HG03354 (cell line): ENCODE results near the gene NES.

Experiments
- ATAC-seq: cut with Tn5 transposase; IDR thresholded peaks from one replicate; pipeline ENCODE4 v1.9.1; 2021; ENCODE audit warnings: mild to moderate bottlenecking; ENCODE audit not compliant: unreplicated experiment, poor library complexity, severe bottlenecking

NES gene, protein sequence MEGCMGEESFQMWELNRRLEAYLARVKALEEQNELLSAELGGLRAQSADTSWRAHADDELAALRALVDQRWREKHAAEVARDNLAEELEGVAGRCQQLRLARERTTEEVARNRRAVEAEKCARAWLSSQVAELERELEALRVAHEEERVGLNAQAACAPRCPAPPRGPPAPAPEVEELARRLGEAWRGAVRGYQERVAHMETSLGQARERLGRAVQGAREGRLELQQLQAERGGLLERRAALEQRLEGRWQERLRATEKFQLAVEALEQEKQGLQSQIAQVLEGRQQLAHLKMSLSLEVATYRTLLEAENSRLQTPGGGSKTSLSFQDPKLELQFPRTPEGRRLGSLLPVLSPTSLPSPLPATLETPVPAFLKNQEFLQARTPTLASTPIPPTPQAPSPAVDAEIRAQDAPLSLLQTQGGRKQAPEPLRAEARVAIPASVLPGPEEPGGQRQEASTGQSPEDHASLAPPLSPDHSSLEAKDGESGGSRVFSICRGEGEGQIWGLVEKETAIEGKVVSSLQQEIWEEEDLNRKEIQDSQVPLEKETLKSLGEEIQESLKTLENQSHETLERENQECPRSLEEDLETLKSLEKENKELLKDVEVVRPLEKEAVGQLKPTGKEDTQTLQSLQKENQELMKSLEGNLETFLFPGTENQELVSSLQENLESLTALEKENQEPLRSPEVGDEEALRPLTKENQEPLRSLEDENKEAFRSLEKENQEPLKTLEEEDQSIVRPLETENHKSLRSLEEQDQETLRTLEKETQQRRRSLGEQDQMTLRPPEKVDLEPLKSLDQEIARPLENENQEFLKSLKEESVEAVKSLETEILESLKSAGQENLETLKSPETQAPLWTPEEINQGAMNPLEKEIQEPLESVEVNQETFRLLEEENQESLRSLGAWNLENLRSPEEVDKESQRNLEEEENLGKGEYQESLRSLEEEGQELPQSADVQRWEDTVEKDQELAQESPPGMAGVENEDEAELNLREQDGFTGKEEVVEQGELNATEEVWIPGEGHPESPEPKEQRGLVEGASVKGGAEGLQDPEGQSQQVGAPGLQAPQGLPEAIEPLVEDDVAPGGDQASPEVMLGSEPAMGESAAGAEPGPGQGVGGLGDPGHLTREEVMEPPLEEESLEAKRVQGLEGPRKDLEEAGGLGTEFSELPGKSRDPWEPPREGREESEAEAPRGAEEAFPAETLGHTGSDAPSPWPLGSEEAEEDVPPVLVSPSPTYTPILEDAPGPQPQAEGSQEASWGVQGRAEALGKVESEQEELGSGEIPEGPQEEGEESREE (N-terminal part only)

DNA sequence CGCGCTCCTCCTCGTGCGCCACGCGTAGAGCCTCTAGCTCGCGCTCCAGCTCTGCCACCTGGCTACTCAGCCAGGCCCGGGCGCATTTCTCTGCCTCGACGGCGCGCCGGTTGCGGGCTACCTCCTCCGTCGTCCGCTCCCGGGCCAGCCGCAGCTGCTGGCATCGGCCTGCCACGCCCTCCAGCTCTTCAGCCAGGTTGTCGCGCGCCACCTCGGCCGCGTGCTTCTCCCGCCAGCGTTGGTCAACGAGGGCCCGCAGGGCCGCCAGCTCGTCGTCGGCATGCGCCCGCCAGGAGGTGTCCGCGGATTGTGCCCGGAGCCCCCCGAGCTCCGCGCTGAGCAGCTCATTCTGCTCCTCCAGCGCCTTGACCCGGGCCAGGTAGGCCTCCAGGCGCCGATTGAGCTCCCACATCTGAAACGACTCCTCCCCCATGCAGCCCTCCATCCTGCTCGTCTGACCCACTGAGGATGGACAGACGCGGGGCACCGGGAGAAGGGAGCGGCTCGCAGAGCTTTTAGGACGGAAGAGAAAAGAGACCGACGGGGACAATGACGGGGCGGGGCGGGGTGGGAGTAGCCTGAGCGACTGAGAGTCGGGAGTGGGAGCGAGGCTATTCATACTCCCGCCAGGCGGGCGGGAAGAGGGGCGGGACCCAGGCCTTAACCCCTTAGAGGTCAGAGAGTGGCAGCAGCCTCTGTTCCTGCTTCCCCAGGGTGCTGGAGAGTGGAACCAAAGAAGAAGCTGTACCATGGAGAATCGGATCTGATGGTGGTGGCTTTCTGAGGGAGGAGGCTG, at the start of gene NES:
Gene NES (minus strand): TSS at position 588 of the 796 bp plus-strand sequence. CDS start 143 bp downstream, at position 445.
- no peak for ATAC-seq

DNA sequence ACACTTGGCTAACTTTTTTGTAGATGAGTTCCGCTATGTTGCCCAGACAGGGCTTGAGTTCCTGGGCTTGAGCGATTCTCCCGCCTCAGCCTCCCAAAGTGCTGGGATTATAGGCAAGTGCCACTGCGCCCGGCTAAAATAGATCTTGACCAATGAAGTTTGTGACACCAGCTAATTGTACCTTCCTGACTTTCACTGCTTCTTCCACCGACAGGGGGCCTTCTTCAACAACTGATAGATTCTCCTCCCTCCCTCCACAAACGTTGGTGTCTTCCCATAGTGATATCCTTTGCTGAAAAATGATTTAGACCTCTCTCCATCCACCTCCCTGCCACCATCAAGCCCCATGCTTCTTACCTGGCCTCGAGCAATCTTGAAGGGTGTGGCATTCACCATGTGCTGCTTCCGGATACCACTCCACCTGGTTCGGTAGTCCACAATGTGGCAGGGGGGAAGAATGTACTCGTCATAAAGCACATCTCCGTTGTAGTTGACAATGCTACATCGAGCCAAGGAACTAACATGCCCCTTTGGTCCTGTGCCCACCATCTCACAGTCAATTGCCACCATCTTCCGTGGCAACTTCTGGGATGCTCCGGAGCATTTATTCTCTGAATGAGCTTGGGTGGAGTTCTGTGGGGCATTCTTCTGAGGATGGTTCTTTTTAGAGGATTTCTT, 49.5 kb upstream of the NES start:
- ATAC-seq, result no peak

DNA sequence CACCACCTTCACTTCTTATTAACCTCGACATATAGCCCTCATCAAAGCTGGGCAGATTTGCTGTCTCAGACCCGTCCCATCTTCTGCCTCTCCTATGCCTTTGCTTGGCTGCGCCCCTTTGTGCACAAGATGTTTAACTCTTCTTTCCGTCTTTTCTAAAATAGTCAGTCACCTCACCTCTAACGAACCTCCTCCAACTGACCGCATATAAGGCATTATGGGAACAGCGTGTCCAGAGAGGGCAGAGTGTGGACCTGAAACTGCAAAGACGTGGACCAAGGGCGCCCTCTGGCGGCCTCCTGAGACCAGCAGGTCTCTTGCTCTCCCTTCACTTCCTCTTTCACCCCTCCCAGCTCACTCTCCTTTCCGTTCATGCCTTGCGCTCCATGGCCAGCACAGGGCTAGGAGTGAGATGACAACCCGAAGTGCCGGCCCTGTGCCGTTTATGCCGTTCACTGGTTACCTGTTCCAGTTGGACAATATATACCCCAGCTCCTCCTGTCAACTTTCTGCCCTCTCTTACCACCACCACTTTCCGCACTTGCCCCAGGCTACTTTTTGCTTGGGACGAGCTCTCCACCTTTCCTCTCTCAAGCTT, 48.6 kb upstream of the NES start:
- peak; percentile 35 for ATAC-seq

DNA sequence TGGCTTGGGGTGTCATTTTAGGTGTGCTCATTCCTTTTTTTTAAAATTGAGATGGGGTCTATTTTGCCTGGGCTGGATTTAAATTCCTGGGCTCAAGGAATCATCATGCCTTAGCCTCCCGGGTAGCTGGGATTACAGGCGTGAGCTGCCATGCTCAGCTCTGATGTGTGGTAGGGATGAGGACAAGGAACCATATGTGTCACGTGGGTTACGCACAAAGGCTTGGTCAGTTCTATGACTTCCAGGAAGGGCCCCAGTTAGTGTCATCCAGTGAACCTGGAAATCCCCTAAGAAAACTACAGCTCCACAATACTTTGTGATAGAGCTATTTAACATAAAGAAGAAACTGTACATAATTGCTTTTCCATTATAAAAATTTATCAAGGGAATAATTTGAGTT, 44.3 kb upstream of the NES start:
- no peak for ATAC-seq

DNA sequence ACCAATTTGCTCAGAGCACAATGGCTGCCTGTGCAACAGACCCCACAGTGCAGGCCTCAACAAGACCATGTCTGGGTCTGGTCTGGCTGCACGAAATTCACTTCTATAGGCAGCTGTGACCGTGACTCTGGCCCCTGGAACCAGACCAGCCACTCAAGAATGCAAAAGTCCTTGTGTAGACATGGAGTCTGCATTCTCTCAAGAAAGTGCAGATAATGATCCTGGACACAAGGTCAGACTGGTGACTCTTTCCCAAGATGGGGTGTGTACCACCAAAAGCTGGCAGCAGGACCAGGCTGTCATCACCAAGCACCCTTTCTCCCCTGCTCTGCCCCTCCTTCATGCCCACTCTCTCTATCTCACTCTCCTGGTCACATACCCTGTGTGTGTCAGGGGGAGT, 43.9 kb upstream of the NES start:
- no peak for ATAC-seq

DNA sequence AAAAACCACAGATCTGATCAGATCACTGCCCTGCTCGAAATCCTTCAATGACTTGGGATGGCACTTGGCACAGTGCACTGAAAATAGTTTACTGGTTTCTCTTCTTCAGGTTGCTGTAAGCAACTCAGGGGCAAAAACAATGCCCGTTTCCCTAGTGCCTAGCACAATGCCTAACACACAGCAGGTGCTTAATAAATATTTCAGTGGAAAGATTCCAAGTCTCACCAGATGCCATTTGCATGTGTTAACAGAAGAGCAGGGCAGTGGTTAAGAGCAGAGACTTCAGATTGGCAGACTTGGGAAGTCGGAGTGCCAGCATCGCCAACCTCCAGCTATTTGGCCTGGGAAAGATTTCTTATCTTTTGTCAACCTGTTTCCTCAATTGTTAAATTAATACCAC, 40.1 kb upstream of the NES start:
- ATAC-seq, result no peak

DNA sequence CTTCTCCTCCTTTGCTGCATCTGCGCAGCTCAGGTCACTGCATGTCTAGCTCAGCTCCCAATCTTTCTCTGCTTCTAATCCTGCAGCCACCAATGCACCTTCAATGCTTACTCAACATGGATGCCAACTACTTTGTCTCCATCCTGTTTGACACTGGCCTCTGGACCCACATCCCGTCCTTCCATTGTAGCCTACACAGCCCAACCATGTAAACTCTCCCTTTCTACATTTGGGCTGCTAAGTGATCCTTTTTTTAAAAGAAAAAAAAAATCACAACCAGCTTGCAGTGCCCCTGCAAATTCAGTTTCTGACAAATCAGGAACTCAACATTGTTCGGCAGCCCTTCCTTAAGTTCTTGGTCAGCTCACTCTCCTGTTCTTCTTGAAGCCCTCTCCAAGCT, 37.6 kb upstream of the NES start:
- no peak for ATAC-seq

DNA sequence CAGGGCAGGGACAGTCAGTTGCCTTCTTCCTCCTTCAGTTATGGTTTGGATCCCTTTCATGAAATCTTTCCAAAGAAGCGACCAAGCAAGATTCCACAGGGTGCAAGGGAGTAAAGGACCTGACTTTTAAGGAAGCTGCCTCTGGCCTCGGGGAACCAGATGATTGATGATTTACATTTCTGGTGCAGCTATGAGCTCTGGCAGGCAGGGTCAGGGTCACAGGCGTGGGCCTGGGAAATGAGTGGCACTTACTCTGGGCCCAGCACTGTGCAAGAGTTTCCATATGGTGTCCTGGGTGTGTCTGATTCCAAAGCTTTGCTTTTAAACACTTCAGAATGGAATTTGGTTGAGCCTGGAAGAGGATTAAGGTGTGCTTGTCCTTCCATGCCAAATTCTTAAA, 35.4 kb upstream of the NES start:
- ATAC-seq, result no peak

DNA sequence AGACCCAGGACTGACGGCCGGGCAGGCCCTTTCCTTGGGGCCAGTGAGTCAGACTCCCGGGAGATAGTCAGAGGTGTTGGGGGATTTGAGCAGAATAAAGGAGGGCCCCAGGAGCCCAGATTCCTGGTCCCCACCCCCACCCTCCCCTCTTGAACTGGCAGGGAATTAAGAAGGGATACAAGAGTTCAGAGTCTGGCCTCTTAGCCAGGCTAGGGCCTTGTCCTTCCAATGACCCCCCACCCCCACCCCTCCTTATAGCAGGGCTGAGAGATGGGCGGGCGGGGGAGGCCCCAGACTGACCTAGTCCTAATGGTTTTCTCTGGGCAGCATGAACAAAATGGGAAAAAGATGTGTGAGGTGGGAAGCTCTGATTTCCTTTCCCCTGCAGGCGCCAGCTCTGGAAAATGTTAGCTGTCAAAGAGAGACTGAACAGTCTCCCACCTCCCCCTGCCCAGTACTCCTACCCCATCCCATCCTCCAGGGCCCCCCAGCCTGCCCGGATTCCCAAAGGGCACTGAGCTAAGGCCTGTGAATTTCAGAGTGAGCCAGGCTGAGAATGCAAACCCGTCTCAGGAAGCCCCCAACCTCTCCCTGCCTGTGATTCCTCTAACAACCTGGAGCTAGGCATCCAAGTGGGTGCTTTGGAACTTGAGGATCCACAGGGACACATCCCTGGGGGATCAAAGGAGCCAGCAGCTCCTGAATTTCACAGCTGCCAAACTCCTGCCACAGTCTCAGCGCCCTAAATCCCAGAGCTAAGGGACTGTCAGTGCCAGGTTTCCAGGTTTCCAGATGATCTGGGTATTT, 34.0 kb upstream of the NES start:
- no peak for ATAC-seq

DNA sequence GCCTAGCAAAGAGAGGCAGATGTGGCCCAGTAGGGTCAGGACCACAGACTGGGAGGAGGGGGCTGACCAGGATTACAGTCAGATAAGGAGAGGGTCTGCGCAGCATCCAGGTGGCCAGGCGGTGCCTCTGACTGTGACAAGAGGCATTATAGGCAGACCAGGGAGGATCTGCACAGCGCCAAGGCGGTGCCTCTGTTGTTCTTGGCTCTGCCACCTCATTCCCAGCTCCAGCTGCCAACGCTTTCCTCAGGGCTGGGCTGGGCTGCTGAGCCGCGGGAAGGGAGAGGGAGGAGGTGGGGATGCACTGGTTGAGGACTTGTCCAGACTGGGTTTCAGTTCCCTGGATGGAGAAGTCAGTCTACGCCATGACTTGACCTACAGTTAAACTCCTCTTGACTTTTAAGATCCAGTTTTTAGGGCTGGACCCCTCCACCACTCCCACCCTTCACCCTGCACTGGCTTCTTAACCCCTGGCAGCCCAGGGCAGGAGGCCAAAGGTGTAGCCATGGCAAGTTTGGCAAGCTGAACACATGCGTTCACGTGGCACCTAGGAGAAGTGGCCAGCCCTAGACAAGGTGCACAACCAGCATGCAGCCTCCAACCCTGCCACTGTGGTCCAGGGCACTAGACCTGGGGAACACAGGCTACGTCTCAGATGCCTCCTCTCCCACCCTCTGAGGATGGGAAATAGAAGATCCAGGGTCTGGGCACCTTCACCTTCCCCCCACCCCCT, 32.7 kb upstream of the NES start:
- ATAC-seq, result no peak

DNA sequence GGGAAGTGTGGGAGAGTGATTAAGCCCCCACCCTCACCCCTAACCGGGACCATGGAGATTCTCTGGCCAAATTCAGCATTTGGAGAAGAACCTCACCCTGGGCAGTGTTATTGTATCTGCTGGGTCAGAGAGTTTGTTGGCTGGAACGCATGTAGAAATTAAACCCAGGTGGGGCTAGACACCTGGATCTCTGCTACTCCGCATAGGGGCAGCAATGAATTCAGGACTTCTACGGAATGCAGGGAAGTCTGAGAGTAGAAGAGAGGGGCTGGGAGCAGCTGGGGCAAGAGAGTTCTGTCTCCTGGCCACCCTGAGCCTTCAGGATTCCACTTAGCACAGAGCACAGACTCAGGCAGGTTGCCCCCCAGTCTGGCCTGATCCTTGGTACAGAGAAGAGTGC, 31.8 kb upstream of the NES start:
- no peak for ATAC-seq

DNA sequence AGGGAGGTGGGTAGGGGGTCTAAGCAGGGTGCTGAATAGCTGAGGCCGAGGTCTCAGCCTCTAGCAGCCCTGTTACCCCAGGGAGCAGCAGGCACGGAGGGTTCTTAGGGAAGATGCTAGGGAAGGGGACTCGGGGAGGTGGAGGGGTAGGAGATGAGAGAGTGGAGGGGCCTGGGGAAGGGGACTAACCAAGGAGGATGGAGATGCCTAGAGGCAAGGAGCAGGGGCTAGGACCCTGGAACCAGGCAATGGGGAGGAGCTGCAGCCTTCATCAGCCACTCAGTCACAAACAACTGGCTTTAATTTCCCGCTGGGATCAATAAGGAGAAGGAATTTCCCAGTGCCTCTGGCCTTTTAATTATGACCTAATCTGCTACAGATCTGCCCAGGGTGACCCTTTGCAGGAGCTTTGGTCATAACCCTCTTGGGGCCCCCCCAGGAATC, 31.0 kb upstream of the NES start:
- no peak for ATAC-seq

DNA sequence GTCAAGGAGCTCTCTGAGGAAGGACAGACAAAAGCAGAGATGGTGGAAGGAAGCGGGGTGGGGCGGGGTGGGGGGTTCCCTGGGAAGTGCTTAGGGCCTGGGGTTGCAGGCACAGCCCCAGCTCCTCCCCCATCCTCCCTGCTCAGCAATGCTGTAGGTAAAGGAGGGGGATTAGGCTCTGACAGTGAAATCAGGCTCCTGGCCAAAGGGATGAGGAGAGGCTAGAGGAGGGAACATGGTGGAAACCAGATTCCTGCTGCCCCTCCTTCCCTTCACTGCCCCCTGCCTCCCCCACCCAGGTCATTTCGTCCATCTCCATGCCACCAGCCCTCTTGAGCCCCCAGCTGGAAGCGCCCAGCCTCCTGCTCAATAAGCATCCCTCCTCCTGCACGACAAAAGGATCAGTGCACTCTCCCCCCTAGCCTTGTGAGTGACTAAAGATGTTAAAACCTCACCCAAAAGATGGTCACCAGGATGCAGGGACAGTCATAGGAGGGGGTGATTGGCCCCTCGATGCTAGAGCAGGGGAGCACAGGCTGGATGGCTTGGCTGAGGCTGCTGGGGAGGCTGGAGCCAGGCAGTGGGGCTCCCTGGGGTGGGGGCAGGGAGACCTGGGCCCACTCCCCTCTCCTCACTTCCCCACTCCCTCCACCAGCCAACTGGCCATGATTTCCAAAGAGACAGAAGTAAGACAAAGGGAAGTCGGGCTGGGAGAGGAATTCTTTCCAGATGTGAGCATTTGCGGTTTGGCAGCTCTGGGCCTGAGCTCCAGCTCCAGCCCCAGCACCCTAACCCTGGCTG, 30.4 kb upstream of the NES start:
- no peak for ATAC-seq

DNA sequence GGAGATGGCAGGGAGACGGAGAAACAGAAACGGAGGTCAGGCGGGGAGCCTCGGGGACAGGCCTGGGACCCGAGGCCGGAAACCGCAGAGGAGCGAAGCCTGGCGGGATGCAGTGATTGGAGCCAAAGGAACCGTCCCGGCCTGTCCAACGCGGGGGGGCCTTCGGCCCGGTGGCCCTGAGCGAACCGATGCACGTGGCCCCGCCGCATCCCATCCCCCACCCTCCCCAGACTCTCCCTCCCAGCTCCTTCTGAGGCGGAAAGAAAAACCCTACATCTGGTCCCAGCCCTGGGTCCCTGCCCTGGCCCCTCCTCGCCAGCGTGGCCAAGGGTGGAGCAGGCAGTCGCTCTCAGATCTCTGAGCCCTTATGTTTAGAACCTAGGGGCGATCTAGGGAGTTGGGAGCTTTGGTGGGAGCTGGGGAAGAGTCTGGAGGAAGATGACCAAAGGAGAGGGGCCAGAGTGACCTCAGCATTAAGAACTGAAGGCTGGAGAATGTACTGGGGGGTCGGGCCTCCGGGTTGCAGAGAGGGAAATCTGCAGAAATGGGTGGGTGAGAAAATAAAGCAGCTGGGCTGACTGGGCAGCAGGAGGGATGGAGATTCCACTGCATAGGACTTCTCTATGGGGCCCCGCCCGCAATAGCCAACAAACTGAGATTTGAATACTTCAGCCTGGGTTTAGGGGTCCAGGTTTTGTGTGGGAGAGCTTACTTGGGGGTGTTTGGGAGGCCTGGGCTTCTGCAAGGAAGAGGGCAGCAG, 29.6 kb upstream of the NES start:
- no peak for ATAC-seq

DNA sequence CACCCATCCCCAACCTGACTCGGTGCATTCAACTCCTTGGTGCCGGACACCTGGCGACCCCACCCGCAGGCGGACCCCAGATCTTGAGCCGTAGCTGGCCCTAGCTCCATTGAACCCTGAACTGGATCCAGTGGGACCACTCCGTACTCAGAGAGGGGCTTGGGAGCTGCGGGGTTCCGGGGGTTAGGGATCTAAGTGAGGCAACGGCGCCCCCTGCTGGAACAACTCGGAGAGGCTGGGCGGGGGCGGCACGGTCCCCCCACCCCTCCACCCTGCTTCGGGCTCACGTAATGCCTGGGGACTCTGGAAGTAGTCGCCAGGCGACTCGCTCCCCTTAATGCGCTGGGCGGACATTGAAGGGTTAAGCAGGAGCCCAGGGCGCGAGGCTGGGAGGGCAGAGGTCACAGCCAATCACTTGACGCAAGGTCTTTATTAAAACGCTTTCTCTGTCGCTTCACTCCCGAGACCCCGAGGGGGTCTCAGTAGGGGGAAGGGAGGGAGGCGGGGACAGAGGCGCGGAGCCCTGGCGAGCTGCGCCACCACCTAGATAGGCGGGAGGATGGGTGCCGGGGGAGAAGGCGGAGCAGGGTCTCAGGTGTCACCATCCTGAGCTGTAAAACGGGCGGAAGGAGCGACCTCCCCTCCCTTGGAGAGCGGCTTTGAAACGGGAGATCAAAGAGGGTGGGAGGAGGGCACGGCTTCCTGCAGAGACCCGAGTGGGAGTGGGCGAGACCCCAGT, 28.9 kb upstream of the NES start:
- no peak for ATAC-seq
